Prostate gland (tissue), 2 donors: ENCODE measurements around the gene RIPK1. TPM values are rescaled to one million over a fixed set of nuclear protein-coding genes. Genes with fewer than 3 reads are reported as not detected.
"Not testable (repeated sequence)": the region's sequence is repeated elsewhere in the genome, so short reads cannot be mapped to it uniquely, and the experiment has no call there.

Source experiments
- DNase-seq: peaks from one replicate; pipeline ENCODE4 v3.0.0-alpha.2; 2019; ENCODE audit warnings: low spot score
- H3K27ac ChIP-seq, 2 donors: fragments of 200-600 bp; sonication (generic); 2 replicates each; pipeline ENCODE4 v1.5.1; 2017 to 2019
- H3K27me3 ChIP-seq: fragments of 200-600 bp; sonication (generic); replicated peaks from 2 replicates; pipeline ENCODE4 v1.5.1; 2019; ENCODE audit not compliant: insufficient read depth
- H3K36me3 ChIP-seq, 2 donors: fragments of 200-600 bp; sonication (generic); 1 replicate in 1 of 2; 2 replicates in 1 of 2; pipeline versions ENCODE4 v1.5.1 to v1.8.1; 2017 to 2019
- H3K4me1 ChIP-seq: fragments of 200-600 bp; sonication (generic); replicated peaks from 2 replicates; pipeline ENCODE4 v1.5.1; 2019
- H3K4me3 ChIP-seq, 2 donors: fragments of 200-600 bp; sonication (generic); 2 replicates each; pipeline ENCODE4 v1.5.1; 2017 to 2019
- H3K9me3 ChIP-seq: fragments of 200-600 bp; sonication (generic); 2 replicates; pipeline ENCODE4 v1.5.1; 2017
- POLR2A ChIP-seq: fragments of 450-650 bp; IDR thresholded peaks from one replicate; pipeline ENCODE4 v1.6.1; 2016; ENCODE audit warnings: antibody characterized with exemption, mild to moderate bottlenecking
- POLR2AphosphoS5 ChIP-seq: sonication (generic); formaldehyde crosslinking; IDR thresholded peaks from one replicate; pipeline ENCODE4 v1.6.1; 2017; ENCODE audit warnings: antibody characterized with exemption
- WGBS: methylation state at CpG from one replicate; pipeline ENCODE4 v1.1.5; 2018; 5-methylcytosine and 5-hydroxymethylcytosine counted together
- intact Hi-C: fragments of 100-400 bp; cut with DNase I; formaldehyde crosslinking; loops from one replicate; pipeline ENCODE4 v1.14.2; 2022
- total RNA-seq, 2 donors: library from RNA; depleted of rRNA; stranded (reverse); fragments of >200 nt; gene quantifications; one replicate each; pipeline ENCODE4 v1.1.0, GENCODE V29; 2016
- TF ChIP-seq, protein P1 (sequence below), 4 experiments: fragments of 200-600 bp in 2 of 4; fragments of 450-650 bp in 2 of 4; sonication (generic) in 2 of 4; IDR thresholded peaks; 1 replicate in 3 of 4; 2 replicates in 1 of 4; pipeline ENCODE4 v1.5.1; 2016 to 2019; ENCODE audit warnings: antibody characterized with exemption in 4 of 4, mild to moderate bottlenecking in 2 of 4, moderate library complexity in 2 of 4

The RIPK1 gene
- total RNA-seq, 2 donors from 2014 or later, result 21.3 to 23.0 TPM

- intact Hi-C loops, result no loop called here
- no peaks in the 10 kb centered on the region for H3K9me3 ChIP-seq
- H3K36me3 ChIP-seq, result peaks cover 7 to 18% of the 10 kb centered on the region in 2 donors
- no peak for TF ChIP-seq POLR2AphosphoS5
- no peak for TF ChIP-seq POLR2A
- TF ChIP-seq, protein P1, sequence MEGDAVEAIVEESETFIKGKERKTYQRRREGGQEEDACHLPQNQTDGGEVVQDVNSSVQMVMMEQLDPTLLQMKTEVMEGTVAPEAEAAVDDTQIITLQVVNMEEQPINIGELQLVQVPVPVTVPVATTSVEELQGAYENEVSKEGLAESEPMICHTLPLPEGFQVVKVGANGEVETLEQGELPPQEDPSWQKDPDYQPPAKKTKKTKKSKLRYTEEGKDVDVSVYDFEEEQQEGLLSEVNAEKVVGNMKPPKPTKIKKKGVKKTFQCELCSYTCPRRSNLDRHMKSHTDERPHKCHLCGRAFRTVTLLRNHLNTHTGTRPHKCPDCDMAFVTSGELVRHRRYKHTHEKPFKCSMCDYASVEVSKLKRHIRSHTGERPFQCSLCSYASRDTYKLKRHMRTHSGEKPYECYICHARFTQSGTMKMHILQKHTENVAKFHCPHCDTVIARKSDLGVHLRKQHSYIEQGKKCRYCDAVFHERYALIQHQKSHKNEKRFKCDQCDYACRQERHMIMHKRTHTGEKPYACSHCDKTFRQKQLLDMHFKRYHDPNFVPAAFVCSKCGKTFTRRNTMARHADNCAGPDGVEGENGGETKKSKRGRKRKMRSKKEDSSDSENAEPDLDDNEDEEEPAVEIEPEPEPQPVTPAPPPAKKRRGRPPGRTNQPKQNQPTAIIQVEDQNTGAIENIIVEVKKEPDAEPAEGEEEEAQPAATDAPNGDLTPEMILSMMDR (IDR thresholded peaks at IDR 0.05), result no peak
- DNase-seq, result no peak
- no peak overlapping the region for H3K4me3 ChIP-seq
- H3K27me3 ChIP-seq, result no peaks in the 10 kb centered on the region
- WGBS, result 85% methylated on average over 3 of the region's 3 CpGs
- no peak overlapping the region for H3K27ac ChIP-seq
- no peaks in the 10 kb centered on the region for H3K4me1 ChIP-seq
These were observed 8.0 kb downstream of the RIPK1 start for GRCh38 chr6:3076320-3076719.

- no peaks in the 10 kb centered on the region for H3K4me1 ChIP-seq
- H3K9me3 ChIP-seq, result no peaks in the 10 kb centered on the region
- H3K27me3 ChIP-seq, result no peaks in the 10 kb centered on the region
- peaks cover 7 to 18% of the 10 kb centered on the region in 2 donors for H3K36me3 ChIP-seq
- WGBS, result 91% methylated on average over 9 of the region's 9 CpGs
- no peak for DNase-seq
- no peak overlapping the region for H3K4me3 ChIP-seq
- intact Hi-C loops, result no loop called here
- no peak overlapping the region for H3K27ac ChIP-seq
- TF ChIP-seq, protein P1 (IDR thresholded peaks at IDR 0.05), result no peak
- TF ChIP-seq POLR2AphosphoS5, result no peak
- no peak for TF ChIP-seq POLR2A
These were observed 9.1 kb downstream of the RIPK1 start for GRCh38 chr6:3077430-3077829.

GRCh38 chr6:3078952-3079351 is 10.7 kb downstream of the RIPK1 start:
- peaks cover 7 to 18% of the 10 kb centered on the region in 2 donors for H3K36me3 ChIP-seq
- H3K4me3 ChIP-seq, H3K9me3 ChIP-seq, H3K27ac ChIP-seq, intact Hi-C loops, H3K27me3 ChIP-seq, DNase-seq, H3K4me1 ChIP-seq: not testable (repeated sequence)
- WGBS, result 99% methylated on average over 8 of the region's 8 CpGs

- TF ChIP-seq, protein P1 (IDR thresholded peaks at IDR 0.05), result no peak
- TF ChIP-seq POLR2AphosphoS5 (no peak), POLR2A (no peak)
- H3K27ac ChIP-seq, result no peak overlapping the region
- H3K4me3 ChIP-seq, result no peak overlapping the region
- intact Hi-C loops, result no loop called here
- H3K9me3 ChIP-seq, result no peaks in the 10 kb centered on the region
- no peaks in the 10 kb centered on the region for H3K4me1 ChIP-seq
- DNase-seq, result no peak
- H3K36me3 ChIP-seq, result peaks cover 7 to 18% of the 10 kb centered on the region in 2 donors
- WGBS, result 96% methylated on average over 1 of the region's 1 CpG
- H3K27me3 ChIP-seq, result no peaks in the 10 kb centered on the region
These were observed 11.4 kb downstream of the RIPK1 start for GRCh38 chr6:3079682-3080081.

DNA sequence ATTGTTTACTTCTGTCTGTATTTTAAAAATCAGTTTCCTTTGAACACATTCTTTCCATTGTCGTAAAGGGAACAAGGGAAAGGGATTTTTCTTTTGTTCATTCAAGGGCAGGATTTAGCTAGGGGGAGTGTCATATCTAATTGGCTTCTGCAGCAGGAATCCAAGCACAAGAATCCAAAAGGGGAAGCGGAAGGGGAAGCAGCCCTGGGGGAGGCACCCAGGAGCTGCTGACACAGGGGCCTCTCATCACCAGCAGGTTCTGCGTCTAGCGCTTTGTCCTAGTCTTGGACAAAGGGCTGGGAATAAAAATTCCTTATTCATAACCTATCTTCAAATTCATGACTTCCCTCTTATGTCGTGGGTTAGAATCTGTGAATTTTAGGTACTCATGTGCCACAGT is 13.7 kb downstream of the RIPK1 start:
- Histone ChIP-seq H3K4me1 (no peaks in the 10 kb centered on the region), H3K27me3 (no peaks in the 10 kb centered on the region), H3K9me3 (no peaks in the 10 kb centered on the region), H3K27ac (no peak overlapping the region), H3K4me3 (no peak overlapping the region), H3K36me3 (peaks cover 7 to 18% of the 10 kb centered on the region in 2 donors)
- no peak for DNase-seq
- intact Hi-C loops, result no loop called here
- TF ChIP-seq POLR2A, result no peak
- TF ChIP-seq POLR2AphosphoS5, result no peak
- TF ChIP-seq, protein P1 (IDR thresholded peaks at IDR 0.05), result no peak
- 89% methylated on average over 5 of the region's 5 CpGs for WGBS
